GM12878 (cell line): ENCODE data around the gene KCNN3. TPM values are rescaled to one million over a fixed set of nuclear protein-coding genes. Genes with fewer than 3 reads are reported as not detected.

Experiments used
- ATAC-seq: fragments of 200-7000 bp; cut with Tn5 transposase; 3 replicates; pipeline ENCODE4 v1.9.1; 2020; ENCODE audit warnings: mild to moderate bottlenecking, moderate library complexity
- BruUV-seq: library from RNA; stranded (reverse); fragments of 400-500 nt; replicated peaks from 2 replicates; lab custom pipeline; 2021; lab: Mats Ljungman, UMichigan
- CTCF ChIA-PET: fragments of 300-600 bp; sonication (Branson Sonifier 250); formaldehyde crosslinking; extraction: SDS; loops from one replicate; lab custom pipeline; 2021; ENCODE audit warnings: inconsistent platforms; lab: Yijun Ruan, JAX
- POLR2A ChIA-PET: fragments of 350-600 bp; formaldehyde crosslinking; extraction: SDS; loops from one replicate; lab custom pipeline; 2021; ENCODE audit warnings: inconsistent platforms; lab: Charles Lee
- RAD21 ChIA-PET: fragments of 300-600 bp; sonication (Branson Sonifier 250); formaldehyde crosslinking; loops from one replicate; lab custom pipeline; 2023; ENCODE audit warnings: antibody characterized with exemption; ENCODE audit not compliant: unreplicated experiment; lab: Charles Lee
- SMC1A ChIA-PET: fragments of 300-600 bp; sonication (Branson Sonifier 250); formaldehyde crosslinking; loops from one replicate; lab custom pipeline; 2023; ENCODE audit not compliant: unreplicated experiment, uncharacterized antibody; lab: Charles Lee
- DNase-seq: peaks from one replicate; pipeline ENCODE4 v3.0.0-alpha.2; 2011; ENCODE audit warnings: low read depth, low spot score
- FAIRE-seq: peaks from 3 replicates; lab custom pipeline; 2011; peaks lifted over from hg19 to GRCh38; lab: Jason Lieb, UNC
- H2AFZ ChIP-seq: 2 replicates; pipeline ENCODE4 v1.6.0; 2011; ENCODE audit warnings: low read depth, low read length, control low read depth; ENCODE audit not compliant: control insufficient read depth
- H3K27ac ChIP-seq: 2 replicates; pipeline ENCODE4 v1.5.1; 2011; ENCODE audit warnings: control low read depth; ENCODE audit not compliant: control insufficient read depth, insufficient read depth
- H3K27me3 ChIP-seq, 2 experiments: replicated peaks in 1 of 2; 2 replicates each; pipeline versions ENCODE4 v1.6.0 to v1.6.1; 2011; ENCODE audit warnings: low read length in 1 of 2; ENCODE audit not compliant: control insufficient read depth in 2 of 2, insufficient read depth in 2 of 2
- H3K36me3 ChIP-seq, 2 experiments: 2 replicates each; pipeline ENCODE4 v1.5.1; 2011; ENCODE audit warnings: low read length in 1 of 2; ENCODE audit not compliant: control insufficient read depth in 2 of 2, insufficient read depth in 2 of 2
- H3K4me1 ChIP-seq: 2 replicates; pipeline ENCODE4 v1.6.1; 2011; ENCODE audit warnings: mild to moderate bottlenecking, low read length, moderate library complexity, mixed read lengths; ENCODE audit not compliant: control insufficient read depth, insufficient read depth
- H3K4me2 ChIP-seq: 2 replicates; pipeline ENCODE4 v1.6.0; 2011; ENCODE audit warnings: control low read depth; ENCODE audit not compliant: control insufficient read depth, insufficient read depth
- H3K4me3 ChIP-seq: fragments of 200-600 bp; sonication (generic); 2 replicates; pipeline ENCODE4 v1.5.1; 2016
- H3K79me2 ChIP-seq: 2 replicates; pipeline ENCODE4 v1.6.0; 2011; ENCODE audit warnings: low read length; ENCODE audit not compliant: control insufficient read depth, insufficient read depth
- H3K9ac ChIP-seq: 2 replicates; pipeline ENCODE4 v1.8.0; 2011; ENCODE audit warnings: low read length, control low read depth, mixed read lengths; ENCODE audit not compliant: control insufficient read depth, insufficient read depth
- H3K9me3 ChIP-seq: replicated peaks from 3 replicates; pipeline ENCODE4 v1.5.1; 2011; ENCODE audit warnings: mild to moderate bottlenecking, low read length; ENCODE audit not compliant: control insufficient read depth, insufficient read depth
- H4K20me1 ChIP-seq: 2 replicates; pipeline ENCODE4 v1.6.0; 2011; ENCODE audit not compliant: control insufficient read depth, insufficient read depth
- BRCA1 ChIP-seq: IDR thresholded peaks from 2 replicates; pipeline ENCODE4 v1.6.1; 2011; ENCODE audit warnings: low read depth, low read length, improper control_type of control experiment
- CEBPB ChIP-seq, 2 experiments: fragments of 150-350 bp in 1 of 2; IDR thresholded peaks; 2 replicates each; pipeline ENCODE4 v1.6.1; 2012 to 2014; ENCODE audit warnings: low read depth in 2 of 2, low read length in 2 of 2, borderline replicate concordance in 1 of 2, inconsistent platforms in 1 of 2
- JUNB ChIP-seq: IDR thresholded peaks from 2 replicates; pipeline ENCODE4 v1.6.1; 2016; ENCODE audit warnings: antibody characterized with exemption, mild to moderate bottlenecking
- JUND ChIP-seq: IDR thresholded peaks from 2 replicates; pipeline ENCODE4 v1.6.1; 2012; ENCODE audit warnings: low read depth, mild to moderate bottlenecking, low read length, improper control_type of control experiment, moderate library complexity
- LARP7 ChIP-seq: fragments of 450-650 bp; IDR thresholded peaks from 2 replicates; pipeline ENCODE4 v1.6.1; 2017; ENCODE audit warnings: mild to moderate bottlenecking
- NR2F1 ChIP-seq: fragments of 450-650 bp; conservative IDR thresholded peaks from 2 replicates; pipeline ENCODE4 v1.6.1; 2017; ENCODE audit warnings: mild to moderate bottlenecking
- SREBF1 ChIP-seq: IDR thresholded peaks from 2 replicates; pipeline ENCODE4 v1.6.1; 2012; ENCODE audit warnings: mild to moderate bottlenecking, low read length
- WRNIP1 ChIP-seq: IDR thresholded peaks from 2 replicates; pipeline ENCODE4 v1.6.1; 2011; ENCODE audit warnings: low read depth, low read length, improper control_type of control experiment, borderline replicate concordance
- ZSCAN29 ChIP-seq: fragments of 450-650 bp; IDR thresholded peaks from 2 replicates; pipeline ENCODE4 v1.6.1; 2017; ENCODE audit warnings: mild to moderate bottlenecking, moderate library complexity
- WGBS: methylation state at CpG from one replicate; pipeline ENCODE4 v1.1.6; 2016; ENCODE audit warnings: low lambda C conversion rate; ENCODE audit not compliant: insufficient replicate concordance, insufficient coverage; ENCODE audit errors: missing lambda C conversion rate; 5-methylcytosine and 5-hydroxymethylcytosine counted together
- in situ Hi-C: fragments of 300-500 bp; cut with MboI; formaldehyde crosslinking; loops from 9 replicates; pipeline ENCODE4 v1.14.3; 2018; ENCODE audit warnings: mixed read lengths
- intact Hi-C: fragments of 100-400 bp; cut with micrococcal nuclease; formaldehyde crosslinking; loops from one replicate; pipeline ENCODE4 v1.14.2; 2022; ENCODE audit not compliant: unreplicated experiment
- polyA plus RNA-seq, 11 experiments: library from polyadenylated mRNA; depleted of rRNA in 4 of 11; unstranded in 6 of 11; stranded (reverse) in 5 of 11; fragments of >200 nt; fragmentation: Nextera tagmentation in 4 of 11; fragmentation: Illumina TruSeq in 1 of 11; extraction: Ambion mirVana in 4 of 11; extraction: Trizol in 1 of 11; gene quantifications; 1 replicate in 1 of 11; 2 replicates in 10 of 11; pipeline versions ENCODE4 v1.2.1 to v1.2.3, GENCODE V29; 2011 to 2016; ENCODE audit warnings: inconsistent platforms in 2 of 11, missing spikeins in 2 of 11, low read depth in 1 of 11
- total RNA-seq, 4 experiments: library from RNA; depleted of rRNA in 3 of 4; stranded (reverse); fragments of >200 nt in 3 of 4; fragmentation: Illumina TruSeq in 1 of 4; extraction: Trizol in 1 of 4; gene quantifications; 2 replicates each; pipeline versions ENCODE4 v1.2.1 to v1.2.3, GENCODE V29; 2013 to 2021
- TF ChIP-seq, protein P1 (sequence below): IDR thresholded peaks from 2 replicates; pipeline ENCODE4 v1.6.1; 2011; ENCODE audit warnings: low read depth, low read length, improper control_type of control experiment, borderline replicate concordance
- TF ChIP-seq, protein P2 (sequence below): fragments of 150-350 bp; IDR thresholded peaks from 2 replicates; pipeline ENCODE4 v1.6.1; 2014; ENCODE audit warnings: mild to moderate bottlenecking, low read depth, low read length

Gene KCNN3
- total and polyA plus RNA-seq, 10 of the 15 experiments (the other 5 are each of a cell fraction or from before 2014, with no cell fraction given): 3.5 to 26.4 (median 14.9) TPM

- no peak for DNase-seq
- ChIA-PET CTCF (no interaction called here), POLR2A (no interaction called here), RAD21 (interaction anchor here (1.7 kb wide), 1 partner anchor 31 kb away, joined by 6 read pairs; no protein-coding TSS in a partner anchor), SMC1A (no interaction called here)
- no peak for TF ChIP-seq ZSCAN29
- no peak for TF ChIP-seq BRCA1
- intact Hi-C loops: no loop called here
- in situ Hi-C loops: no loop called here
- no peak overlapping the region for H2AFZ ChIP-seq
- no peak overlapping the region for H3K4me2 ChIP-seq
- H3K9ac ChIP-seq: no peak overlapping the region
- H3K9me3 ChIP-seq: no peaks in the 10 kb centered on the region; the same call in 2 of the 3 replicates
- H3K79me2 ChIP-seq: no peaks in the 10 kb centered on the region
- H4K20me1 ChIP-seq: no peaks in the 10 kb centered on the region
- no peak for FAIRE-seq
- H3K4me3 ChIP-seq: no peak overlapping the region
- ATAC-seq: no peak
- H3K27ac ChIP-seq: no peak overlapping the region
- 50% methylated on average over 2 of the region's 2 CpGs for WGBS
- H3K36me3 ChIP-seq: no peaks in the 10 kb centered on the region
- no peaks in the 10 kb centered on the region for H3K27me3 ChIP-seq
- H3K4me1 ChIP-seq: no peaks in the 10 kb centered on the region
- no TSS peak for BruUV-seq
Measured at GRCh38 chr1:154912755-154913154, 42.7 kb upstream of the KCNN3 start.

GRCh38 chr1:154911691-154912550, 41.8 kb upstream of the KCNN3 start:
- no peaks in the 10 kb centered on the region for H3K27me3 ChIP-seq
- SMC1A ChIA-PET: interaction anchor here (0.6 kb wide), 1 partner anchor 640 kb away, joined by 3 read pairs; no protein-coding TSS in a partner anchor
- WGBS: 87% methylated on average over 8 of the region's 8 CpGs

More at GRCh38 chr1:154911691-154912550, 41.8 kb upstream of the KCNN3 start:
- ChIA-PET RAD21 (interaction anchor here (1.7 kb wide), 1 partner anchor 32 kb away, joined by 6 read pairs; no protein-coding TSS in a partner anchor), POLR2A (no interaction called here), CTCF (no interaction called here)
- Histone ChIP-seq H3K79me2 (no peaks in the 10 kb centered on the region), H4K20me1 (no peaks in the 10 kb centered on the region), H3K4me2 (no peak overlapping the region), H3K4me1 (no peaks in the 10 kb centered on the region), H3K9ac (no peak overlapping the region), H2AFZ (no peak overlapping the region), H3K27ac (no peak overlapping the region), H3K9me3 (no peaks in the 10 kb centered on the region; the same call in 2 of the 3 replicates), H3K36me3 (no peaks in the 10 kb centered on the region), H3K4me3 (no peak overlapping the region)
- no peak for FAIRE-seq
- in situ Hi-C loops (no loop called here), intact Hi-C loops (no loop called here)
- DNase-seq: no peak
- TF ChIP-seq, protein P1, sequence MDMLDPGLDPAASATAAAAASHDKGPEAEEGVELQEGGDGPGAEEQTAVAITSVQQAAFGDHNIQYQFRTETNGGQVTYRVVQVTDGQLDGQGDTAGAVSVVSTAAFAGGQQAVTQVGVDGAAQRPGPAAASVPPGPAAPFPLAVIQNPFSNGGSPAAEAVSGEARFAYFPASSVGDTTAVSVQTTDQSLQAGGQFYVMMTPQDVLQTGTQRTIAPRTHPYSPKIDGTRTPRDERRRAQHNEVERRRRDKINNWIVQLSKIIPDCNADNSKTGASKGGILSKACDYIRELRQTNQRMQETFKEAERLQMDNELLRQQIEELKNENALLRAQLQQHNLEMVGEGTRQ: no peak
- TF ChIP-seq, protein P2, sequence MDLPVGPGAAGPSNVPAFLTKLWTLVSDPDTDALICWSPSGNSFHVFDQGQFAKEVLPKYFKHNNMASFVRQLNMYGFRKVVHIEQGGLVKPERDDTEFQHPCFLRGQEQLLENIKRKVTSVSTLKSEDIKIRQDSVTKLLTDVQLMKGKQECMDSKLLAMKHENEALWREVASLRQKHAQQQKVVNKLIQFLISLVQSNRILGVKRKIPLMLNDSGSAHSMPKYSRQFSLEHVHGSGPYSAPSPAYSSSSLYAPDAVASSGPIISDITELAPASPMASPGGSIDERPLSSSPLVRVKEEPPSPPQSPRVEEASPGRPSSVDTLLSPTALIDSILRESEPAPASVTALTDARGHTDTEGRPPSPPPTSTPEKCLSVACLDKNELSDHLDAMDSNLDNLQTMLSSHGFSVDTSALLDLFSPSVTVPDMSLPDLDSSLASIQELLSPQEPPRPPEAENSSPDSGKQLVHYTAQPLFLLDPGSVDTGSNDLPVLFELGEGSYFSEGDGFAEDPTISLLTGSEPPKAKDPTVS: no peak
- TF ChIP-seq LARP7 (no peak), SREBF1 (no peak), WRNIP1 (no peak), JUND (no peak), NR2F1 (no peak), CEBPB (IDR thresholded peaks at IDR 0.05; ENCODE audit: borderline replicate concordance in 1 of 2, low read depth in 2 of 2, low read length in 2 of 2) (no peak), JUNB (no peak)
- ATAC-seq: no peak
- no TSS peak for BruUV-seq
